Measurements from ENCODE around the gene SIM2.

SIM2 gene

GRCh38 chr21:36718951-36719501 is 20.1 kb downstream of the SIM2 start:
- no peak overlapping the region for H3K4me3 ChIP-seq (ENCODE audit: low read depth, low read length)
- TF ChIP-seq, protein P1, sequence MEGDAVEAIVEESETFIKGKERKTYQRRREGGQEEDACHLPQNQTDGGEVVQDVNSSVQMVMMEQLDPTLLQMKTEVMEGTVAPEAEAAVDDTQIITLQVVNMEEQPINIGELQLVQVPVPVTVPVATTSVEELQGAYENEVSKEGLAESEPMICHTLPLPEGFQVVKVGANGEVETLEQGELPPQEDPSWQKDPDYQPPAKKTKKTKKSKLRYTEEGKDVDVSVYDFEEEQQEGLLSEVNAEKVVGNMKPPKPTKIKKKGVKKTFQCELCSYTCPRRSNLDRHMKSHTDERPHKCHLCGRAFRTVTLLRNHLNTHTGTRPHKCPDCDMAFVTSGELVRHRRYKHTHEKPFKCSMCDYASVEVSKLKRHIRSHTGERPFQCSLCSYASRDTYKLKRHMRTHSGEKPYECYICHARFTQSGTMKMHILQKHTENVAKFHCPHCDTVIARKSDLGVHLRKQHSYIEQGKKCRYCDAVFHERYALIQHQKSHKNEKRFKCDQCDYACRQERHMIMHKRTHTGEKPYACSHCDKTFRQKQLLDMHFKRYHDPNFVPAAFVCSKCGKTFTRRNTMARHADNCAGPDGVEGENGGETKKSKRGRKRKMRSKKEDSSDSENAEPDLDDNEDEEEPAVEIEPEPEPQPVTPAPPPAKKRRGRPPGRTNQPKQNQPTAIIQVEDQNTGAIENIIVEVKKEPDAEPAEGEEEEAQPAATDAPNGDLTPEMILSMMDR (IDR thresholded peaks at IDR 0.05; ENCODE audit: low read depth, low read length), result no peak

- TF ChIP-seq, protein P1 (IDR thresholded peaks at IDR 0.05; ENCODE audit: low read depth, low read length), result no peak
Measured at GRCh38 chr21:36719614-36720013, 20.7 kb downstream of the SIM2 start.

DNA sequence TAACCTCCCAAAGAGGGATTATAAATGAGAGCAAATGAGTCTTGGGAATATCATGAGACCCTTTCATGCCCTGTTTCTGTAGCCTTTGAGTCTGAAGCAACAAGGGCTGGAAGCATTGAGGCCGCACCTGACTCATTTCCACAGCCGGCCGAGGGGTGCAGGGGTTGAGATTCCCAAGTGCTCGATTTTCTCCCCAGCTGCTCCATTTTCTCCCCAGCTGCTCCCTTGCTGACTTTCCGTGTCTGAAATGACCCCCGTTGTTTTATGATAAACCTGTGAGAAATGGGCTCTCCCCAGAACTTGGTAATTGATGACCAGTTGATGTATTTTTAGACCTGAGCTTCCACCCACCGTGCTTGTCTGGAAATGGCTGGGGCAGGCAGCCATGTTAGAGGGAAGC is 22.9 kb downstream of the SIM2 start:
- no peak overlapping the region for H3K4me3 ChIP-seq (ENCODE audit: low read depth, low read length)
- TF ChIP-seq, protein P1 (IDR thresholded peaks at IDR 0.05; ENCODE audit: low read depth, low read length), result no peak

More at GRCh38 chr21:36719614-36720013, 20.7 kb downstream of the SIM2 start:
- no peak overlapping the region for H3K4me3 ChIP-seq (ENCODE audit: low read depth, low read length)

- no peak overlapping the region for H3K4me3 ChIP-seq (ENCODE audit: low read depth, low read length)
- TF ChIP-seq, protein P1 (IDR thresholded peaks at IDR 0.05; ENCODE audit: low read depth, low read length), result no peak
Measured at GRCh38 chr21:36722370-36723368, 23.8 kb downstream of the SIM2 start.

DNA sequence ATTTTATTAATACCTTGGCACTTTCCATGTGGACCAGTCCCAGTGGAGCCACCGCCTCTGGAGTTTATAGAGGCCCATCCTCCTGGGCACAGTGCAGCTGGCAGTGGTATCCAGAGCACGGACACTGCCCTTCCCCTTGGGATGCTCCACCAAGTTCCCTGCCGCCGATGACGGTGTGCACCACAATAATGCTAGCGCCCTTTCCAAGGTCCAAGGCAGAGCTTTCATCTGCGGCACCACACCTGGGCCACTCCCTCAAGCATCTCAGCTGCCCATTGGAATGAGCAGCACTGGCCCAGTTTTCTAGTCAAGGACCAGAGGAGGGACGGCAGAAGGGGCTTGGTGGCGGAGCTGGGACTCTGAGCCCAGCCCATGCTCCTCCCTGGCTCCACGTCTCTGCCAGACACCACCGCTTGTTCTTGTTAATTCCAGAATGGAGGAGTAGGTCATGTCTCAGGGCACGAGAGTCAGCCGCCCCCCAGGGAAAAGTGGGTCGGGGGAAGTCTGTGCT is 24.5 kb downstream of the SIM2 start:
- TF ChIP-seq, protein P1 (IDR thresholded peaks at IDR 0.05; ENCODE audit: low read depth, low read length), result no peak
- H3K4me3 ChIP-seq (ENCODE audit: low read depth, low read length), result no peak overlapping the region

GRCh38 chr21:36724660-36725059 is 25.7 kb downstream of the SIM2 start:
- TF ChIP-seq, protein P1 (IDR thresholded peaks at IDR 0.05; ENCODE audit: low read depth, low read length), result no peak
- H3K4me3 ChIP-seq (ENCODE audit: low read depth, low read length), result no peak overlapping the region
